GM12878 (cell line): Measurements from ENCODE around the gene ARGLU1. TPM values are rescaled to one million over a fixed set of nuclear protein-coding genes. Genes with fewer than 3 reads are reported as not detected.

ENCODE experiments used
- ATAC-seq: fragments of 200-7000 bp; cut with Tn5 transposase; 3 replicates; pipeline ENCODE4 v1.9.1; 2020; ENCODE audit warnings: mild to moderate bottlenecking, moderate library complexity
- BruUV-seq: library from RNA; stranded (reverse); fragments of 400-500 nt; replicated peaks from 2 replicates; lab custom pipeline; 2021; lab: Mats Ljungman, UMichigan
- CTCF ChIA-PET: fragments of 300-600 bp; sonication (Branson Sonifier 250); formaldehyde crosslinking; extraction: SDS; loops from one replicate; lab custom pipeline; 2021; ENCODE audit warnings: inconsistent platforms; lab: Yijun Ruan, JAX
- POLR2A ChIA-PET: fragments of 350-600 bp; formaldehyde crosslinking; extraction: SDS; loops from one replicate; lab custom pipeline; 2021; ENCODE audit warnings: inconsistent platforms; lab: Charles Lee
- RAD21 ChIA-PET: fragments of 300-600 bp; sonication (Branson Sonifier 250); formaldehyde crosslinking; loops from one replicate; lab custom pipeline; 2023; ENCODE audit warnings: antibody characterized with exemption; ENCODE audit not compliant: unreplicated experiment; lab: Charles Lee
- SMC1A ChIA-PET: fragments of 300-600 bp; sonication (Branson Sonifier 250); formaldehyde crosslinking; loops from one replicate; lab custom pipeline; 2023; ENCODE audit not compliant: unreplicated experiment, uncharacterized antibody; lab: Charles Lee
- DNase-seq: peaks from one replicate; pipeline ENCODE4 v3.0.0-alpha.2; 2011; ENCODE audit warnings: low read depth, low spot score
- FAIRE-seq: peaks from 3 replicates; lab custom pipeline; 2011; peaks lifted over from hg19 to GRCh38; lab: Jason Lieb, UNC
- H2AFZ ChIP-seq: 2 replicates; pipeline ENCODE4 v1.6.0; 2011; ENCODE audit warnings: low read depth, low read length, control low read depth; ENCODE audit not compliant: control insufficient read depth
- H3K27ac ChIP-seq: 2 replicates; pipeline ENCODE4 v1.5.1; 2011; ENCODE audit warnings: control low read depth; ENCODE audit not compliant: control insufficient read depth, insufficient read depth
- H3K27me3 ChIP-seq, 2 experiments: replicated peaks in 1 of 2; 2 replicates each; pipeline versions ENCODE4 v1.6.0 to v1.6.1; 2011; ENCODE audit warnings: low read length in 1 of 2; ENCODE audit not compliant: control insufficient read depth in 2 of 2, insufficient read depth in 2 of 2
- H3K36me3 ChIP-seq, 2 experiments: 2 replicates each; pipeline ENCODE4 v1.5.1; 2011; ENCODE audit warnings: low read length in 1 of 2; ENCODE audit not compliant: control insufficient read depth in 2 of 2, insufficient read depth in 2 of 2
- H3K4me1 ChIP-seq: 2 replicates; pipeline ENCODE4 v1.6.1; 2011; ENCODE audit warnings: mild to moderate bottlenecking, low read length, moderate library complexity, mixed read lengths; ENCODE audit not compliant: control insufficient read depth, insufficient read depth
- H3K4me2 ChIP-seq: 2 replicates; pipeline ENCODE4 v1.6.0; 2011; ENCODE audit warnings: control low read depth; ENCODE audit not compliant: control insufficient read depth, insufficient read depth
- H3K4me3 ChIP-seq: fragments of 200-600 bp; sonication (generic); 2 replicates; pipeline ENCODE4 v1.5.1; 2016
- H3K79me2 ChIP-seq: 2 replicates; pipeline ENCODE4 v1.6.0; 2011; ENCODE audit warnings: low read length; ENCODE audit not compliant: control insufficient read depth, insufficient read depth
- H3K9ac ChIP-seq: 2 replicates; pipeline ENCODE4 v1.8.0; 2011; ENCODE audit warnings: low read length, control low read depth, mixed read lengths; ENCODE audit not compliant: control insufficient read depth, insufficient read depth
- H3K9me3 ChIP-seq: replicated peaks from 3 replicates; pipeline ENCODE4 v1.5.1; 2011; ENCODE audit warnings: mild to moderate bottlenecking, low read length; ENCODE audit not compliant: control insufficient read depth, insufficient read depth
- H4K20me1 ChIP-seq: 2 replicates; pipeline ENCODE4 v1.6.0; 2011; ENCODE audit not compliant: control insufficient read depth, insufficient read depth
- BCLAF1 ChIP-seq: fragments of 450-650 bp; IDR thresholded peaks from 2 replicates; pipeline ENCODE4 v1.6.1; 2017; ENCODE audit warnings: antibody characterized with exemption, mild to moderate bottlenecking, moderate library complexity
- E2F8 ChIP-seq: fragments of 450-650 bp; IDR thresholded peaks from 2 replicates; pipeline ENCODE4 v1.6.1; 2018; ENCODE audit warnings: mild to moderate bottlenecking, low read depth, moderate library complexity; ENCODE audit not compliant: partially characterized antibody
- EGR1 ChIP-seq, 2 experiments: IDR thresholded peaks; 1 replicate in 1 of 2; 2 replicates in 1 of 2; pipeline ENCODE4 v1.6.1; 2011 to 2012; ENCODE audit warnings: low read depth in 2 of 2, low read length in 2 of 2, borderline replicate concordance in 1 of 2, mild to moderate bottlenecking in 1 of 2, moderate library complexity in 1 of 2
- EP300 ChIP-seq, 2 experiments: fragments of 150-350 bp in 1 of 2; IDR thresholded peaks; 2 replicates each; pipeline ENCODE4 v1.6.1; 2011 to 2012; ENCODE audit warnings: low read depth in 2 of 2, low read length in 2 of 2, borderline replicate concordance in 1 of 2, improper control_type of control experiment in 1 of 2, inconsistent platforms in 1 of 2; ENCODE audit not compliant: control insufficient read depth in 1 of 2
- FOXM1 ChIP-seq: IDR thresholded peaks from 2 replicates; pipeline ENCODE4 v1.6.1; 2012; ENCODE audit warnings: low read depth, mild to moderate bottlenecking, inconsistent platforms, low read length, moderate library complexity
- MEF2B ChIP-seq: fragments of 450-650 bp; IDR thresholded peaks from 2 replicates; pipeline ENCODE4 v1.6.1; 2018; ENCODE audit warnings: mild to moderate bottlenecking, moderate library complexity; ENCODE audit not compliant: partially characterized antibody, poor library complexity, severe bottlenecking
- NFYB ChIP-seq: IDR thresholded peaks from 2 replicates; pipeline ENCODE4 v1.6.1; 2011; ENCODE audit warnings: low read depth, mild to moderate bottlenecking, low read length, improper control_type of control experiment, moderate library complexity; ENCODE audit not compliant: insufficient read depth
- NR2C1 ChIP-seq: fragments of 450-650 bp; IDR thresholded peaks from 2 replicates; pipeline ENCODE4 v1.6.1; 2017; ENCODE audit warnings: antibody characterized with exemption, mild to moderate bottlenecking, moderate library complexity
- NR2F1 ChIP-seq: fragments of 450-650 bp; conservative IDR thresholded peaks from 2 replicates; pipeline ENCODE4 v1.6.1; 2017; ENCODE audit warnings: mild to moderate bottlenecking
- RUNX3 ChIP-seq: IDR thresholded peaks from 2 replicates; pipeline ENCODE4 v1.6.1; 2012; ENCODE audit warnings: low read length, inconsistent platforms
- SUPT20H ChIP-seq: IDR thresholded peaks from 2 replicates; pipeline ENCODE4 v1.6.1; 2011; ENCODE audit warnings: low read depth, mild to moderate bottlenecking, low read length, moderate library complexity, borderline replicate concordance; ENCODE audit not compliant: control insufficient read depth
- ZBTB4 ChIP-seq: fragments of 450-650 bp; formaldehyde crosslinking; IDR thresholded peaks from 2 replicates; pipeline ENCODE4 v1.4.0; 2022; ENCODE audit warnings: mild to moderate bottlenecking, moderate library complexity
- ZNF217 ChIP-seq: fragments of 450-650 bp; IDR thresholded peaks from 2 replicates; pipeline ENCODE4 v1.6.1; 2017; ENCODE audit warnings: antibody characterized with exemption, mild to moderate bottlenecking
- ZSCAN29 ChIP-seq: fragments of 450-650 bp; IDR thresholded peaks from 2 replicates; pipeline ENCODE4 v1.6.1; 2017; ENCODE audit warnings: mild to moderate bottlenecking, moderate library complexity
- WGBS: methylation state at CpG from one replicate; pipeline ENCODE4 v1.1.6; 2016; ENCODE audit warnings: low lambda C conversion rate; ENCODE audit not compliant: insufficient replicate concordance, insufficient coverage; ENCODE audit errors: missing lambda C conversion rate; 5-methylcytosine and 5-hydroxymethylcytosine counted together
- in situ Hi-C: fragments of 300-500 bp; cut with MboI; formaldehyde crosslinking; loops from 9 replicates; pipeline ENCODE4 v1.14.3; 2018; ENCODE audit warnings: mixed read lengths
- intact Hi-C: fragments of 100-400 bp; cut with micrococcal nuclease; formaldehyde crosslinking; loops from one replicate; pipeline ENCODE4 v1.14.2; 2022; ENCODE audit not compliant: unreplicated experiment
- polyA plus RNA-seq, 11 experiments: library from polyadenylated mRNA; depleted of rRNA in 4 of 11; unstranded in 6 of 11; stranded (reverse) in 5 of 11; fragments of >200 nt; fragmentation: Nextera tagmentation in 4 of 11; fragmentation: Illumina TruSeq in 1 of 11; extraction: Ambion mirVana in 4 of 11; extraction: Trizol in 1 of 11; gene quantifications; 1 replicate in 1 of 11; 2 replicates in 10 of 11; pipeline versions ENCODE4 v1.2.1 to v1.2.3, GENCODE V29; 2011 to 2016; ENCODE audit warnings: inconsistent platforms in 2 of 11, missing spikeins in 2 of 11, low read depth in 1 of 11
- total RNA-seq, 4 experiments: library from RNA; depleted of rRNA in 3 of 4; stranded (reverse); fragments of >200 nt in 3 of 4; fragmentation: Illumina TruSeq in 1 of 4; extraction: Trizol in 1 of 4; gene quantifications; 2 replicates each; pipeline versions ENCODE4 v1.2.1 to v1.2.3, GENCODE V29; 2013 to 2021

The ARGLU1 gene
- total and polyA plus RNA-seq, 10 of the 15 experiments (the other 5 are each of a cell fraction or from before 2014, with no cell fraction given) = 47.1 to 197 (median 98.3) TPM

- in situ Hi-C loops = no loop called here
- Histone ChIP-seq H3K4me3 (no peak overlapping the region), H4K20me1 (no peaks in the 10 kb centered on the region), H3K4me1 (no peaks in the 10 kb centered on the region), H3K9me3 (no peaks in the 10 kb centered on the region), H3K4me2 (no peak overlapping the region), H3K36me3 (no peaks in the 10 kb centered on the region), H2AFZ (no peak overlapping the region), H3K27ac (no peak overlapping the region), H3K27me3 (no peaks in the 10 kb centered on the region), H3K9ac (no peak overlapping the region), H3K79me2 (no peaks in the 10 kb centered on the region)
- ChIA-PET SMC1A (no interaction called here), CTCF (interaction anchor here (2.2 kb wide), 1 partner anchor 22 kb away, joined by 5 read pairs; no protein-coding TSS in a partner anchor), POLR2A (interaction anchor here (0.5 kb wide), 1 partner anchor 35 kb away, joined by 6 read pairs; no protein-coding TSS in a partner anchor), RAD21 (no interaction called here)
- no TSS peak for BruUV-seq
- no peak for DNase-seq
- intact Hi-C loops = no loop called here
- 42% methylated on average over 7 of the region's 7 CpGs for WGBS
- no peak for FAIRE-seq
- no peak for ATAC-seq
- TF ChIP-seq BCLAF1 (no peak), NFYB (no peak), RUNX3 (no peak), ZSCAN29 (no peak), EGR1 (IDR thresholded peaks at IDR 0.05; ENCODE audit: borderline replicate concordance in 1 of 2, low read depth in 2 of 2, low read length in 2 of 2) (no peak), SUPT20H (no peak), NR2F1 (no peak), NR2C1 (no peak), ZBTB4 (CRISPR knock-in tag) (no peak), ZNF217 (no peak), MEF2B (no peak), FOXM1 (no peak), EP300 (IDR thresholded peaks at IDR 0.05; ENCODE audit: borderline replicate concordance in 1 of 2, control insufficient read depth in 1 of 2, low read depth in 2 of 2, low read length in 2 of 2) (no peak), E2F8 (no peak)
Measured at GRCh38 chr13:106597749-106598395, 29.9 kb upstream of the ARGLU1 start.
